Nephron (organoid): Measurements from ENCODE around the gene NUP85.
A peak's percentile ranks its signal among the peaks of the same experiment; 100 is the strongest.

Experiments used
- H3K27ac Mint-ChIP-seq, 3 experiments: 2 replicates each; pipeline ENCODE4 v1.8.0; 2020; ENCODE audit warnings: mixed read lengths in 3 of 3, mild to moderate bottlenecking in 2 of 3, moderate library complexity in 1 of 3
- H3K27me3 Mint-ChIP-seq: 2 replicates; pipeline ENCODE4 v1.8.0; 2021; ENCODE audit warnings: low read depth, mild to moderate bottlenecking, moderate library complexity, mixed read lengths
- H3K36me3 Mint-ChIP-seq: 2 replicates; pipeline ENCODE4 v1.8.0; 2020; ENCODE audit warnings: low read depth, mixed read lengths
- H3K4me1 Mint-ChIP-seq: 2 replicates; pipeline ENCODE4 v1.8.0; 2020; ENCODE audit warnings: mixed read lengths
- H3K4me3 Mint-ChIP-seq, 3 experiments: 2 replicates each; pipeline ENCODE4 v1.8.0; 2020; ENCODE audit warnings: mild to moderate bottlenecking in 3 of 3, mixed read lengths in 3 of 3, moderate library complexity in 2 of 3
- H3K9me3 Mint-ChIP-seq: 2 replicates; pipeline ENCODE4 v1.8.0; 2020; ENCODE audit warnings: mixed read lengths
- TF ChIP-seq, protein P1 (sequence below), 3 experiments: fragments of 200-600 bp; sonication (generic); IDR thresholded peaks; one replicate each; pipeline ENCODE4 v1.5.0; 2021; ENCODE audit warnings: antibody characterized with exemption in 3 of 3; ENCODE audit not compliant: unreplicated experiment in 3 of 3

Gene NUP85

DNA sequence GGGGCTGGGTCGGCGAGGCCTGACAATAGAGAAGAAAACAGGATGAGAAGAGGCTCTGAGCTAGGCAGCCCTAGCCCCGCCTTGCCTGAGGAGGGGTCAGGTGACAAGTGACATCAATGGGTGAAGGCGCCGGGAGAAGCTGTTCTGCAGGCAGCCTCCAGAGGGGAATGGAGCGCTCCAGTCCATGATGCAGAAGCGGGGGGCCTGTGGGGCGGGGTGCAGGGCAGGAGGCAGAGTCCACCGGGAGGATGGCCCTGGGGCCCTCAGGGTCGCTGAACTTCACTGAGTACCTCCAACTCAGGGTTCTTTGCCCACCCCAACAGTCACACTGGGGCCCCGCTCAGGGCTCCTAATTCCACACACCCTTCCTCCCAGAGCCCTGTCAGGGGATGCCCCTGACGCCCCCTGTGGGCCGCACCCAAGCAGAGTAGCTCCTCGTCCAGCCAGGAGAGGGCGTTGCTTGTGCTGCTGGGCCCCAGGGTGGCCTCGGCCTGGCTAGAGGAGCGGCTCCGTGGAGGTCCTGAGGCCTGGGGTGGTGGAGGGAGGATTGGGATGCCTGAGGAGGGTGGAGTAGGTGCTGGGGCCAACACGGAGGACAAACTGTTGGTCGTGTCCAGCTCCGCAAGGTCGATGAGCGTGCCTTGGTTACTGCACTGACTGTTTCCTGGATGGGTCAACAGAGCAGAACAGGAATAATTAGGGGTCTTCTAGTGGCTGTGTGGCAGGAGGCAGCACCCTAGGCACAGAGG lies 35.1 kb downstream of the NUP85 start:
- H3K36me3 Mint-ChIP-seq, result peaks cover 54% of the 10 kb centered on the region

DNA sequence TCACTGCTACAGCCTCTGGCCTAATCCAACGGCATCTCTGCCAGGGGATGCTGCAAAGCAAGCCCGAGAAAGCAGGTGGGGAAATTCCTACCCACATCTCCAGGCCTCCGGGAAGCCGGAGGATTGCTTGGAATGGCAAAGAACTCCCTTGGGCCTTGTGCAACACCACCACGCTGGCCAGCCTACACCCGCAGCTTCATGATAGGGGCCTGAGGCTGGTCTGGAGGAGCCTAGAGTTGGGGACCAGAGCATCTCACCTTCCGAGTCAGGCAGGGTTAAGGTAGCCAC lies 35.6 kb downstream of the NUP85 start:
- Mint-ChIP-seq H3K4me3 (no peak overlapping the region), H3K4me1 (no peaks in the 10 kb centered on the region), H3K27ac (no peak overlapping the region), H3K27me3 (no peaks in the 10 kb centered on the region), H3K36me3 (peaks cover 57% of the 10 kb centered on the region), H3K9me3 (no peaks in the 10 kb centered on the region)
- TF ChIP-seq, protein P1, sequence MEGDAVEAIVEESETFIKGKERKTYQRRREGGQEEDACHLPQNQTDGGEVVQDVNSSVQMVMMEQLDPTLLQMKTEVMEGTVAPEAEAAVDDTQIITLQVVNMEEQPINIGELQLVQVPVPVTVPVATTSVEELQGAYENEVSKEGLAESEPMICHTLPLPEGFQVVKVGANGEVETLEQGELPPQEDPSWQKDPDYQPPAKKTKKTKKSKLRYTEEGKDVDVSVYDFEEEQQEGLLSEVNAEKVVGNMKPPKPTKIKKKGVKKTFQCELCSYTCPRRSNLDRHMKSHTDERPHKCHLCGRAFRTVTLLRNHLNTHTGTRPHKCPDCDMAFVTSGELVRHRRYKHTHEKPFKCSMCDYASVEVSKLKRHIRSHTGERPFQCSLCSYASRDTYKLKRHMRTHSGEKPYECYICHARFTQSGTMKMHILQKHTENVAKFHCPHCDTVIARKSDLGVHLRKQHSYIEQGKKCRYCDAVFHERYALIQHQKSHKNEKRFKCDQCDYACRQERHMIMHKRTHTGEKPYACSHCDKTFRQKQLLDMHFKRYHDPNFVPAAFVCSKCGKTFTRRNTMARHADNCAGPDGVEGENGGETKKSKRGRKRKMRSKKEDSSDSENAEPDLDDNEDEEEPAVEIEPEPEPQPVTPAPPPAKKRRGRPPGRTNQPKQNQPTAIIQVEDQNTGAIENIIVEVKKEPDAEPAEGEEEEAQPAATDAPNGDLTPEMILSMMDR (IDR thresholded peaks at IDR 0.05; ENCODE audit: unreplicated experiment in 3 of 3), result no peak

More for the DNA sequence above, 35.1 kb downstream of the NUP85 start:
- TF ChIP-seq, protein P1 (IDR thresholded peaks at IDR 0.05; ENCODE audit: unreplicated experiment in 3 of 3), result peak; percentile 27 to 51 (median 46)
- no peak overlapping the region for H3K4me3 Mint-ChIP-seq
- H3K27ac Mint-ChIP-seq, result no peak overlapping the region
- no peaks in the 10 kb centered on the region for H3K4me1 Mint-ChIP-seq
- no peaks in the 10 kb centered on the region for H3K27me3 Mint-ChIP-seq
- H3K9me3 Mint-ChIP-seq, result no peaks in the 10 kb centered on the region

DNA sequence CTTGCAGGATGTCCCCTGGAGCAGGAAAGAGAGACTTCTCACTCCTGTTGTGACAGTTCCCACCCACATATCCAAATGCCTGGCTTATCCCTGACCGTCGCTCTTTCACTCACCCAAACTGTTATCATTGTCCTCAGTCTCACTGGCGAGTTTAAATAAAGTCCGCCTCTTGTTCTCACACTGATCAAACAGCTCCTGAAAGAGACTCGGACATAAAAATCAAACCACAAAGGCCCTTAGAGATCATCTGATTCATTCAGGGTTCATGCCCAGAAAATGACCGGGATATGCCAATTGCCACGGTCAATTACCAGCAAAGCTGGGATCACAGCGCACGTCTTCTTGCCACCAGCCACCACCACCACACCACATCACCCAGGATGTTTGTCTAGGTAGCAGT lies 36.0 kb downstream of the NUP85 start:
- TF ChIP-seq, protein P1 (IDR thresholded peaks at IDR 0.05; ENCODE audit: unreplicated experiment in 3 of 3), result no peak
- Mint-ChIP-seq H3K36me3 (peaks cover 55% of the 10 kb centered on the region), H3K27me3 (no peaks in the 10 kb centered on the region), H3K4me3 (no peak overlapping the region), H3K4me1 (no peaks in the 10 kb centered on the region), H3K9me3 (no peaks in the 10 kb centered on the region), H3K27ac (no peak overlapping the region)

DNA sequence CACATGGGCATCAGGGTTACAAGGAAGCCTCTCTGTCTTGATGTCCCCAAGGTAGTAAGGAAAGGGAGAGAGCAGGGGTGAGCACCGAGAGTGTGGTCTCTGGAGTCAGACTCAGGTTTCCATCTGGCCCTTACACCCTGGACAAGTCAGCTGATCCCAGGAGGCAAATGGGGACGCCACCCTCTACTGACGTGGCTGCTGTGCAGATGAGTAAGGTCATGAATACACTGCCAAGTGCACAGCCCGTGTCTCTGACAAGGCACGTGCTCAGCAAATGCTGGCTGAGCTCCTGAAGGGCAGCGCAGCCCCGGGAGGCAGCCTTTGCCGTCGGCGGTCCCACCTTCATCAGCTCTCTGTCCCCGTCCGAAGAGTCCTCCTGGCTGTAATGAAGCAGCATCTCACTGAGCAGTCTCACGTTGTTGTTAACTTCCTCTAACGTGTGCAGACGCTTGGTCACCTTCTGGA lies 36.5 kb downstream of the NUP85 start:
- no peaks in the 10 kb centered on the region for H3K9me3 Mint-ChIP-seq
- H3K27me3 Mint-ChIP-seq, result no peaks in the 10 kb centered on the region
- no peak overlapping the region for H3K27ac Mint-ChIP-seq
- H3K36me3 Mint-ChIP-seq, result peaks cover 53% of the 10 kb centered on the region
- TF ChIP-seq, protein P1 (IDR thresholded peaks at IDR 0.05; ENCODE audit: unreplicated experiment in 3 of 3), result no peak
- H3K4me3 Mint-ChIP-seq, result no peak overlapping the region
- H3K4me1 Mint-ChIP-seq, result no peaks in the 10 kb centered on the region

DNA sequence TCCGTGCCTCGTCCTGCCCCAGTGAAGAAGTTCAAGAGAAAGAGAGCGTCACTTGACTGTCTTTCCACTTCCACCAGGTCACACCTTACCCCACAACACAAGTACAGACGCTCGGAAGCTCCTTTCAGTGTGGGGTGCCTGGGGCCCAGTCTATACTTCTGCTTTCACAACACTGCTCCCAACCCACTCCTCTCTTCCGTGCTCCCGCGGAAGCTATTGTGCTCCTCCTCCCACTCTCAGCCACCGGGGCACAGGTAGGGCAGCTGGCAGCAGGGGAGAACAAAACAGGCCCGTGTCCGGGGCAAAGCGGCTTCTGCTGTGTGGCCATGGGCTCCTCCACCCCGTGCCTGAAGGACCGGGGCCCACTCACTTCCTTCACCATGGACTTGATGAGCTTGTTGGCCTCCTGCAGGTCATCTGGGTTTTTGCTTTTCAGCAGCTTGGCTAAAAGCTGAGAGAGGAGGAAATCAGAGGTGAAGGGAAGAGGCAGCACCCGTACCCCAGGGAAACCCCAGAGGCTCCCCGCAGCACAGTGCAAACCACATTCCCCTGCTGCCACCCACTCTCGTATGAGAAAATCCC lies 37.1 kb downstream of the NUP85 start:
- TF ChIP-seq, protein P1 (IDR thresholded peaks at IDR 0.05; ENCODE audit: unreplicated experiment in 3 of 3), result no peak
- Mint-ChIP-seq H3K27ac (no peak overlapping the region), H3K4me3 (no peak overlapping the region), H3K4me1 (peaks cover under 1% of the 10 kb centered on the region), H3K9me3 (no peaks in the 10 kb centered on the region), H3K27me3 (no peaks in the 10 kb centered on the region), H3K36me3 (peaks cover 48% of the 10 kb centered on the region)
